ENCODE results near the gene MTG2. TPM values are rescaled to one million over a fixed set of nuclear protein-coding genes. Genes with fewer than 3 reads are reported as not detected.

Gene MTG2
- polyA plus RNA-seq, 1 of the 3 experiments (the other 2 are of a cell fraction) = 42.9 TPM

GRCh38 chr20:62242176-62242575, 59.3 kb downstream of the MTG2 start:
- Histone ChIP-seq H4K20me1 (ENCODE audit: insufficient read depth) (peaks cover 77% of the 10 kb centered on the region), H3K9me2 (no peaks in the 10 kb centered on the region), H3K27ac (ENCODE audit: low read depth in 2 of 2, low read length in 1 of 2) (no peak overlapping the region), H3K4me2 (no peak overlapping the region), H3K79me2 (ENCODE audit: insufficient read depth) (peaks cover 81% of the 10 kb centered on the region), H3K9me3 (no peaks in the 10 kb centered on the region), H3F3A (replicated peaks; ENCODE audit: insufficient read depth) (no peaks in the 10 kb centered on the region), H3K9ac (no peak overlapping the region), H2AFZ (ENCODE audit: low read depth) (no peak overlapping the region), H3K27me3 (ENCODE audit: insufficient read depth) (no peaks in the 10 kb centered on the region), H3K4me1 (ENCODE audit: control insufficient read depth in 1 of 2, insufficient read depth in 2 of 2, low read depth in 1 of 2, low read length in 1 of 2) (peaks cover 5 to 14% of the 10 kb centered on the region in 2 experiments; a peak in 1 of 4 replicates), H3K36me3 (replicated peaks in 1 of 2; ENCODE audit: control insufficient read depth in 1 of 2, insufficient read depth in 2 of 2, low read length in 1 of 2) (peaks cover 0 to 15% of the 10 kb centered on the region in 2 experiments), H3K4me3 (ENCODE audit: low read depth in 2 of 2, low read length in 1 of 2) (no peak overlapping the region)
- CTCF ChIA-PET = interaction anchor here (0.9 kb wide), 1 partner anchor 86 kb away, joined by 3 read pairs; no protein-coding TSS in a partner anchor
- TF ChIP-seq, protein P1, sequence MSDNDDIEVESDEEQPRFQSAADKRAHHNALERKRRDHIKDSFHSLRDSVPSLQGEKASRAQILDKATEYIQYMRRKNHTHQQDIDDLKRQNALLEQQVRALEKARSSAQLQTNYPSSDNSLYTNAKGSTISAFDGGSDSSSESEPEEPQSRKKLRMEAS (IDR thresholded peaks at IDR 0.05; ENCODE audit: low read depth) = no peak
- TF ChIP-seq POLR2AphosphoS5 (IDR thresholded peaks at IDR 0.05; ENCODE audit: low read depth, low read length) = no peak
- no peak for TF ChIP-seq IRF3 (IDR thresholded peaks at IDR 0.05; ENCODE audit: low read depth, low read length)
- no peak for TF ChIP-seq GATA2 (CRISPR knock-in tag; IDR thresholded peaks at IDR 0.05)
- no peak for TF ChIP-seq JUND (IDR thresholded peaks at IDR 0.05)
- TF ChIP-seq NRF1 (IDR thresholded peaks at IDR 0.05; ENCODE audit: low read depth, low read length) = no peak
- no peak for TF ChIP-seq GABPA (IDR thresholded peaks at IDR 0.05; ENCODE audit: low read depth)
- no peak for TF ChIP-seq TEAD4 (IDR thresholded peaks at IDR 0.05; ENCODE audit: borderline replicate concordance, insufficient read depth)
- TF ChIP-seq ELF1 (IDR thresholded peaks at IDR 0.05) = no peak
- no peak for TF ChIP-seq FOXJ3 (CRISPR knock-in tag; IDR thresholded peaks at IDR 0.05)
- TF ChIP-seq EZH2phosphoT487 (IDR thresholded peaks at IDR 0.05; ENCODE audit: borderline replicate concordance, low read depth) = no peak
- TF ChIP-seq YY1 (IDR thresholded peaks at IDR 0.05; ENCODE audit: low read depth) = no peak
- TF ChIP-seq RXRA (IDR thresholded peaks at IDR 0.05; ENCODE audit: borderline replicate concordance, low read depth) = no peak
- no peak for TF ChIP-seq SIN3A (IDR thresholded peaks at IDR 0.05; ENCODE audit: borderline replicate concordance, low read depth, low read length)
- no peak for TF ChIP-seq RAD21 (IDR thresholded peaks at IDR 0.05; ENCODE audit: low read length)
- TF ChIP-seq ZBTB33 (IDR thresholded peaks at IDR 0.05; ENCODE audit: borderline replicate concordance, low read depth) = no peak
- no peak for DNase-seq
- POLR2A ChIA-PET = no interaction called here
- 97% methylated on average over 6 of the region's 6 CpGs for WGBS (ENCODE audit: low lambda C conversion rate)

DNA sequence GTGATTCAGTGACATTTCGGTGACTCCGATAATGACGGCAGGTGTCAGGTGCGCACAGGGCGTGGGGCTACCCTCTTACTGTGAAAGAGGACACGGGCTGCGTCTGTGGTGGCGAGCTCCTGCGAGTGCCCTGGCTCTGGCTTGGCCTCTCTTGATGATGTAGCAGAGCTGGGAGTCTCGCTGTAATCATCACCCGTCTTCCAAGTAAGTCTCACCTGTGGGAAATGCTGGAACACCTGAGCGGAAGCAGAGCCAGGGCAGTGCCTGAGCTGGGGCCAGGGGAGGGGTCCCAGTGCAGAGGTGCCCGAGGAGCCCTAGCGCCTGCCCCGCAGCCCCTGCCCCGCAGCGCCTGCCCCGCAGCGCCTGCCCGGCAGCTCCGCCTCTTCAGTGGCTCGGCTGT, 60.3 kb downstream of the MTG2 start:
- Histone ChIP-seq H3K4me1 (ENCODE audit: control insufficient read depth in 1 of 2, insufficient read depth in 2 of 2, low read depth in 1 of 2, low read length in 1 of 2) (peaks cover 5 to 9% of the 10 kb centered on the region in 2 experiments; a peak in 1 of 4 replicates), H3K9me2 (no peaks in the 10 kb centered on the region), H3K4me3 (ENCODE audit: low read depth in 2 of 2, low read length in 1 of 2) (no peak overlapping the region), H3K27ac (ENCODE audit: low read depth in 2 of 2, low read length in 1 of 2) (no peak overlapping the region), H3F3A (replicated peaks; ENCODE audit: insufficient read depth) (no peaks in the 10 kb centered on the region), H2AFZ (ENCODE audit: low read depth) (no peak overlapping the region), H3K36me3 (replicated peaks in 1 of 2; ENCODE audit: control insufficient read depth in 1 of 2, insufficient read depth in 2 of 2, low read length in 1 of 2) (peaks cover 0 to 15% of the 10 kb centered on the region in 2 experiments), H4K20me1 (ENCODE audit: insufficient read depth) (peaks cover 83% of the 10 kb centered on the region), H3K9ac (no peak overlapping the region), H3K9me3 (no peaks in the 10 kb centered on the region), H3K4me2 (no peak overlapping the region), H3K79me2 (ENCODE audit: insufficient read depth) (peaks cover 88% of the 10 kb centered on the region), H3K27me3 (ENCODE audit: insufficient read depth) (no peaks in the 10 kb centered on the region)
- DNase-seq = no peak
- POLR2A ChIA-PET = no interaction called here
- WGBS (ENCODE audit: low lambda C conversion rate) = 98% methylated on average over 15 of the region's 22 CpGs
- no peak for TF ChIP-seq ELF1 (IDR thresholded peaks at IDR 0.05)
- TF ChIP-seq PBX3 (IDR thresholded peaks at IDR 0.05) = no peak
- no peak for TF ChIP-seq POLR2AphosphoS5 (IDR thresholded peaks at IDR 0.05; ENCODE audit: low read depth, low read length)
- TF ChIP-seq ZBTB33 (IDR thresholded peaks at IDR 0.05; ENCODE audit: borderline replicate concordance, low read depth) = no peak
- no peak for TF ChIP-seq RFX5 (IDR thresholded peaks at IDR 0.05; ENCODE audit: low read length)
- TF ChIP-seq NFIC (IDR thresholded peaks at IDR 0.05; ENCODE audit: borderline replicate concordance) = no peak
- TF ChIP-seq, protein P1 (IDR thresholded peaks at IDR 0.05; ENCODE audit: low read depth) = no peak
- CTCF ChIA-PET = no interaction called here
